ENCODE measurements around the gene FOXO6. TPM values are rescaled to one million over a fixed set of nuclear protein-coding genes. Genes with fewer than 3 reads are reported as not detected.

The FOXO6 gene
- total RNA-seq, 2 donors from 2014 or later, result 0.52 to 0.75 TPM

- intact Hi-C loops (cut with DNase I, micrococcal nuclease), result loop anchor here in 1 of 2 donors (10.0 kb wide), 1 partner anchor 139 kb away; no protein-coding TSS in a partner anchor
- ATAC-seq (no peak), DNase-seq (no peak)
Observed at GRCh38 chr1:41414296-41414695, 53.1 kb downstream of the FOXO6 start.

- ATAC-seq, result no peak
- no peak for DNase-seq
- intact Hi-C loops (cut with DNase I, micrococcal nuclease), result loop anchor here (5.0 to 10.0 kb wide), 3 partner anchors 138 to 153 kb away; no protein-coding TSS in a partner anchor
Observed at GRCh38 chr1:41414716-41415306, 53.6 kb downstream of the FOXO6 start.

GRCh38 chr1:41416081-41416480 lies 54.8 kb downstream of the FOXO6 start:
- ATAC-seq (no peak), DNase-seq (no peak)
- intact Hi-C loops (cut with DNase I, micrococcal nuclease), result loop anchor here (5.0 to 10.0 kb wide), 3 partner anchors 139 to 154 kb away; no protein-coding TSS in a partner anchor

GRCh38 chr1:41416552-41417334 lies 55.5 kb downstream of the FOXO6 start:
- peak; percentile 66 for ATAC-seq
- DNase-seq, result peak; percentile 38 to 50
- intact Hi-C loops (cut with DNase I, micrococcal nuclease), result loop anchor here (5.0 to 10.0 kb wide), 3 partner anchors 139 to 154 kb away; no protein-coding TSS in a partner anchor

GRCh38 chr1:41417335-41417682 lies 56.1 kb downstream of the FOXO6 start:
- DNase-seq (no peak), ATAC-seq (no peak)
- intact Hi-C loops (cut with DNase I, micrococcal nuclease), result loop anchor here (5.0 to 10.0 kb wide), 3 partner anchors 140 to 155 kb away; no protein-coding TSS in a partner anchor

GRCh38 chr1:41417746-41418145 lies 56.5 kb downstream of the FOXO6 start:
- DNase-seq (no peak), ATAC-seq (peak; percentile 34)
- intact Hi-C loops (cut with DNase I, micrococcal nuclease), result loop anchor here (5.0 to 10.0 kb wide), 3 partner anchors 140 to 155 kb away; no protein-coding TSS in a partner anchor

- DNase-seq (peak; percentile 76 to 82), ATAC-seq (peak; percentile 86)
- intact Hi-C loops (cut with DNase I, micrococcal nuclease), result loop anchor here (5.0 to 10.0 kb wide), 3 partner anchors 142 to 157 kb away; no protein-coding TSS in a partner anchor
Observed at GRCh38 chr1:41418857-41419583, 57.8 kb downstream of the FOXO6 start.

- no peak for DNase-seq
- no peak for ATAC-seq
- intact Hi-C loops (cut with DNase I, micrococcal nuclease), result loop anchor here (5.0 to 10.0 kb wide), 3 partner anchors 142 to 157 kb away; no protein-coding TSS in a partner anchor
Observed at GRCh38 chr1:41419584-41420295, 58.5 kb downstream of the FOXO6 start.

- intact Hi-C loops (cut with DNase I, micrococcal nuclease), result no loop called here
- no peak for ATAC-seq
- no peak for DNase-seq
Observed at GRCh38 chr1:41420351-41420750, 59.1 kb downstream of the FOXO6 start.

- DNase-seq (no peak), ATAC-seq (no peak)
- intact Hi-C loops (cut with DNase I, micrococcal nuclease), result no loop called here
Observed at GRCh38 chr1:41420860-41421259, 59.6 kb downstream of the FOXO6 start.

GRCh38 chr1:41422306-41422705 lies 61.1 kb downstream of the FOXO6 start:
- DNase-seq (no peak), ATAC-seq (no peak)
- intact Hi-C loops (cut with DNase I, micrococcal nuclease), result no loop called here

GRCh38 chr1:41423511-41424191 lies 62.4 kb downstream of the FOXO6 start:
- intact Hi-C loops (cut with DNase I, micrococcal nuclease), result no loop called here
- DNase-seq, result peak in 1 of 2 donors; percentile 24

GRCh38 chr1:41424581-41425118 lies 63.4 kb downstream of the FOXO6 start:
- DNase-seq, result no peak
- intact Hi-C loops (cut with DNase I, micrococcal nuclease), result no loop called here
- no peak for ATAC-seq

More at GRCh38 chr1:41423511-41424191, 62.4 kb downstream of the FOXO6 start:
- ATAC-seq, result peak; percentile 56

GRCh38 chr1:41425369-41425768 lies 64.1 kb downstream of the FOXO6 start:
- no peak for DNase-seq
- intact Hi-C loops (cut with DNase I, micrococcal nuclease), result no loop called here
- no peak for ATAC-seq

GRCh38 chr1:41426201-41426890 lies 65.1 kb downstream of the FOXO6 start:
- intact Hi-C loops (cut with DNase I, micrococcal nuclease), result no loop called here
- DNase-seq (no peak), ATAC-seq (no peak)

GRCh38 chr1:41427122-41427913 lies 66.1 kb downstream of the FOXO6 start:
- DNase-seq (no peak), ATAC-seq (no peak)
- intact Hi-C loops (cut with DNase I, micrococcal nuclease), result no loop called here
